HepG2 (cell line): ENCODE results near the gene ZNF444. TPM values are rescaled to one million over a fixed set of nuclear protein-coding genes. Genes with fewer than 3 reads are reported as not detected.
A peak's percentile ranks its signal among the peaks of the same experiment; 100 is the strongest.

Source experiments
- CREM ChIP-seq, 2 experiments: sonication (generic) in 1 of 2; formaldehyde crosslinking in 1 of 2; IDR thresholded peaks; 2 replicates each; pipeline versions ENCODE4 v1.4.0 to v1.6.1; 2016 to 2020; ENCODE audit warnings: antibody characterized with exemption in 1 of 2, mild to moderate bottlenecking in 1 of 2, missing genetic modification reagents in 1 of 2
- FOSL2 ChIP-seq: sonication (generic); formaldehyde crosslinking; IDR thresholded peaks from 2 replicates; pipeline ENCODE4 v1.4.0; 2020; ENCODE audit warnings: missing genetic modification reagents
- FOXK1 ChIP-seq: sonication (generic); formaldehyde crosslinking; IDR thresholded peaks from 2 replicates; pipeline ENCODE4 v1.4.0; 2020; ENCODE audit warnings: low read depth, missing genetic modification reagents, borderline replicate concordance
- FOXO1 ChIP-seq: sonication (generic); formaldehyde crosslinking; IDR thresholded peaks from 2 replicates; pipeline ENCODE4 v1.4.0; 2020; ENCODE audit warnings: missing genetic modification reagents
- HES4 ChIP-seq: sonication (generic); formaldehyde crosslinking; IDR thresholded peaks from 2 replicates; pipeline ENCODE4 v1.9.0; 2021; ENCODE audit warnings: mild to moderate bottlenecking, missing genetic modification reagents, borderline replicate concordance
- KMT2B ChIP-seq: IDR thresholded peaks from 2 replicates; pipeline ENCODE4 v1.6.1; 2016; ENCODE audit warnings: missing genetic modification reagents, missing compliant biosample characterization
- NR2C2 ChIP-seq: sonication (generic); formaldehyde crosslinking; IDR thresholded peaks from 2 replicates; pipeline ENCODE4 v1.4.0; 2020; ENCODE audit warnings: missing genetic modification reagents, mild to moderate bottlenecking, moderate library complexity, borderline replicate concordance
- RBFOX2 ChIP-seq: fragments of 200-400 bp; formaldehyde crosslinking; IDR thresholded peaks from 2 replicates; pipeline ENCODE4 v1.6.1; 2017; ENCODE audit warnings: low read depth, mild to moderate bottlenecking, low read length
- RFXAP ChIP-seq: sonication (generic); formaldehyde crosslinking; IDR thresholded peaks from 2 replicates; pipeline ENCODE4 v1.4.0; 2020; ENCODE audit warnings: missing genetic modification reagents, borderline replicate concordance
- SSRP1 ChIP-seq: IDR thresholded peaks from 2 replicates; pipeline ENCODE4 v1.6.1; 2016; ENCODE audit warnings: control low read depth
- TEAD2 ChIP-seq: sonication (generic); formaldehyde crosslinking; IDR thresholded peaks from 2 replicates; pipeline ENCODE4 v1.9.0; 2021; ENCODE audit warnings: missing genetic modification reagents
- ZBTB14 ChIP-seq: sonication (generic); formaldehyde crosslinking; IDR thresholded peaks from 2 replicates; pipeline ENCODE4 v1.4.0; 2020; ENCODE audit warnings: missing genetic modification reagents
- ZFYVE20 ChIP-seq: sonication (generic); formaldehyde crosslinking; IDR thresholded peaks from 2 replicates; pipeline ENCODE4 v1.8.0; 2023; ENCODE audit warnings: low read depth, mild to moderate bottlenecking, moderate library complexity, missing genetic modification reagents, borderline replicate concordance
- ZNF101 ChIP-seq: sonication (generic); formaldehyde crosslinking; IDR thresholded peaks from 2 replicates; pipeline ENCODE4 v1.4.0; 2020; ENCODE audit warnings: mild to moderate bottlenecking, low read depth, missing genetic modification reagents, borderline replicate concordance
- ZNF235 ChIP-seq: sonication (generic); formaldehyde crosslinking; IDR thresholded peaks from 2 replicates; pipeline ENCODE4 v1.8.1; 2023; ENCODE audit warnings: mild to moderate bottlenecking, missing genetic modification reagents, borderline replicate concordance
- ZNF274 ChIP-seq: sonication (generic); formaldehyde crosslinking; IDR thresholded peaks from 2 replicates; pipeline ENCODE4 v1.5.1; 2020; ENCODE audit warnings: mild to moderate bottlenecking, missing genetic modification reagents
- ZNF280D ChIP-seq: sonication (generic); formaldehyde crosslinking; IDR thresholded peaks from 2 replicates; pipeline ENCODE4 v1.5.1; 2020; ENCODE audit warnings: mild to moderate bottlenecking, missing genetic modification reagents
- ZNF317 ChIP-seq: sonication (generic); formaldehyde crosslinking; IDR thresholded peaks from 2 replicates; pipeline ENCODE4 v1.5.0; 2020; ENCODE audit warnings: mild to moderate bottlenecking, missing genetic modification reagents
- ZNF430 ChIP-seq: sonication (generic); formaldehyde crosslinking; IDR thresholded peaks from 2 replicates; pipeline ENCODE4 v1.9.0; 2021; ENCODE audit warnings: mild to moderate bottlenecking, missing genetic modification reagents
- ZNF687 ChIP-seq: sonication (generic); formaldehyde crosslinking; IDR thresholded peaks from 2 replicates; pipeline ENCODE4 v1.5.1; 2020; ENCODE audit warnings: mild to moderate bottlenecking, missing genetic modification reagents, moderate library complexity
- polyA plus RNA-seq, 8 experiments: library from polyadenylated mRNA; depleted of rRNA in 3 of 8; stranded (reverse) in 7 of 8; unstranded in 1 of 8; fragments of >200 nt; fragmentation: Illumina TruSeq in 4 of 8; extraction: Trizol in 4 of 8; gene quantifications; 2 replicates each; pipeline versions ENCODE4 v1.2.1 to v1.2.3, GENCODE V29; 2011 to 2016; ENCODE audit warnings: low read depth in 4 of 8, missing spikeins in 1 of 8, mixed read lengths in 1 of 8; ENCODE audit not compliant: insufficient read depth in 1 of 8
- total RNA-seq, 5 experiments: library from RNA; depleted of rRNA; stranded (reverse); fragments of >200 nt; fragmentation: Illumina TruSeq; extraction: Trizol; gene quantifications; 2 replicates each; pipeline ENCODE4 v1.2.3, GENCODE V29; 2016; ENCODE audit warnings: low read depth in 1 of 5

ZNF444 gene
- total and polyA plus RNA-seq, 2 of the 13 experiments (the other 11 are each of a cell fraction or from before 2014, with no cell fraction given), result 27.4 to 30.3 TPM

- peak; percentile 96 for TF ChIP-seq ZBTB14 (CRISPR knock-in tag)
- no peak for TF ChIP-seq ZNF235 (CRISPR knock-in tag)
- TF ChIP-seq TEAD2 (CRISPR knock-in tag), result no peak
- peak; percentile 47; the same call in 1 of the 2 replicates for TF ChIP-seq ZNF317 (CRISPR knock-in tag)
- peak; percentile 66 for TF ChIP-seq FOSL2 (CRISPR knock-in tag)
- peak; percentile 83; the same call in 1 of the 2 replicates for TF ChIP-seq HES4
- TF ChIP-seq ZNF274 (CRISPR knock-in tag), result peak; percentile 86
- peak; percentile 74; the same call in 1 of the 2 replicates for TF ChIP-seq ZNF430 (CRISPR knock-in tag)
- TF ChIP-seq CREM (IDR thresholded peaks at IDR 0.05), result peak; percentile 45; the same call in 1 of the 2 replicates
- TF ChIP-seq CREM (CRISPR knock-in tag; IDR thresholded peaks at IDR 0.05), result peak; percentile 56; the same call in 1 of the 2 replicates
- TF ChIP-seq SSRP1 (CRISPR knock-in tag), result 0 out of 2 replicates have a peak, but pooled peaks have one; percentile 34
- peak; percentile 30; the same call in 1 of the 2 replicates for TF ChIP-seq ZFYVE20 (CRISPR knock-in tag)
- TF ChIP-seq ZNF280D, result no peak
- TF ChIP-seq RFXAP, result peak; percentile 78; the same call in 1 of the 2 replicates
- peak; percentile 47; the same call in 1 of the 2 replicates for TF ChIP-seq KMT2B (CRISPR knock-in tag)
- peak; percentile 44; the same call in 1 of the 2 replicates for TF ChIP-seq FOXO1 (CRISPR knock-in tag)
- peak; percentile 87 for TF ChIP-seq ZNF687 (CRISPR knock-in tag)
- peak; percentile 74; the same call in 1 of the 2 replicates for TF ChIP-seq FOXK1 (CRISPR knock-in tag)
- peak; percentile 49; the same call in 1 of the 2 replicates for TF ChIP-seq NR2C2 (CRISPR knock-in tag)
- TF ChIP-seq RBFOX2, result peak; percentile 86
- TF ChIP-seq ZNF101 (CRISPR knock-in tag), result no peak
These were observed 20.5 kb upstream of the ZNF444 start (continued) for GRCh38 chr19:56120371-56121179.
